Suprapubic skin (tissue), 4 donors: ENCODE results near the gene LRRN2. TPM values are rescaled to one million over a fixed set of nuclear protein-coding genes. Genes with fewer than 3 reads are reported as not detected.

ENCODE experiments used
- DNase-seq, 2 donors: peaks; one replicate each; pipeline ENCODE4 v3.0.0-alpha.2; 2019; ENCODE audit warnings: low spot score in 2 of 2
- H3K27ac ChIP-seq: fragments of 200-600 bp; sonication (generic); one replicate; pipeline ENCODE4 v1.5.1; 2019
- H3K27me3 ChIP-seq: fragments of 200-600 bp; sonication (generic); one replicate; pipeline ENCODE4 v1.5.1; 2019
- H3K36me3 ChIP-seq: fragments of 200-600 bp; sonication (generic); one replicate; pipeline ENCODE4 v1.5.1; 2019
- H3K4me1 ChIP-seq: fragments of 200-600 bp; sonication (generic); one replicate; pipeline ENCODE4 v1.5.1; 2019
- H3K4me3 ChIP-seq: fragments of 200-600 bp; sonication (generic); one replicate; pipeline ENCODE4 v1.5.1; 2019; ENCODE audit warnings: mild to moderate bottlenecking
- H3K9me3 ChIP-seq: fragments of 200-600 bp; sonication (generic); one replicate; pipeline ENCODE4 v1.5.1; 2019
- EP300 ChIP-seq: sonication (generic); formaldehyde crosslinking; IDR thresholded peaks from one replicate; pipeline ENCODE4 v1.6.1; 2017; ENCODE audit warnings: antibody characterized with exemption
- POLR2A ChIP-seq, 2 donors: fragments of 450-650 bp; IDR thresholded peaks; one replicate each; pipeline ENCODE4 v1.6.1; 2017; ENCODE audit warnings: antibody characterized with exemption in 2 of 2, mild to moderate bottlenecking in 2 of 2, moderate library complexity in 2 of 2
- POLR2AphosphoS5 ChIP-seq, 3 donors: sonication (generic); formaldehyde crosslinking; IDR thresholded peaks; one replicate each; pipeline ENCODE4 v1.6.1; 2017; ENCODE audit warnings: antibody characterized with exemption in 3 of 3
- WGBS: methylation state at CpG from one replicate; pipeline ENCODE4 v1.1.5; 2018; 5-methylcytosine and 5-hydroxymethylcytosine counted together
- total RNA-seq, 4 donors: library from RNA; depleted of rRNA; stranded (reverse); fragments of >200 nt; gene quantifications; one replicate each; pipeline ENCODE4 v1.1.0, GENCODE V29; 2016
- TF ChIP-seq, protein P1 (sequence below), 2 donors: fragments of 200-600 bp in 1 of 2; fragments of 450-650 bp in 1 of 2; sonication (generic) in 1 of 2; IDR thresholded peaks; one replicate each; pipeline ENCODE4 v1.5.1; 2016 to 2019; ENCODE audit warnings: antibody characterized with exemption in 2 of 2, mild to moderate bottlenecking in 1 of 2, moderate library complexity in 1 of 2

The LRRN2 gene
- total RNA-seq, 4 donors from 2014 or later: 0.19 to 0.85 (median 0.27) TPM

GRCh38 chr1:204627436-204627835 is 58.1 kb downstream of the LRRN2 start:
- no peaks in the 10 kb centered on the region for H3K9me3 ChIP-seq
- no peaks in the 10 kb centered on the region for H3K36me3 ChIP-seq
- no peak for TF ChIP-seq POLR2A (IDR thresholded peaks at IDR 0.05)
- TF ChIP-seq POLR2AphosphoS5 (IDR thresholded peaks at IDR 0.05): no peak
- no peak for TF ChIP-seq EP300
- TF ChIP-seq, protein P1, sequence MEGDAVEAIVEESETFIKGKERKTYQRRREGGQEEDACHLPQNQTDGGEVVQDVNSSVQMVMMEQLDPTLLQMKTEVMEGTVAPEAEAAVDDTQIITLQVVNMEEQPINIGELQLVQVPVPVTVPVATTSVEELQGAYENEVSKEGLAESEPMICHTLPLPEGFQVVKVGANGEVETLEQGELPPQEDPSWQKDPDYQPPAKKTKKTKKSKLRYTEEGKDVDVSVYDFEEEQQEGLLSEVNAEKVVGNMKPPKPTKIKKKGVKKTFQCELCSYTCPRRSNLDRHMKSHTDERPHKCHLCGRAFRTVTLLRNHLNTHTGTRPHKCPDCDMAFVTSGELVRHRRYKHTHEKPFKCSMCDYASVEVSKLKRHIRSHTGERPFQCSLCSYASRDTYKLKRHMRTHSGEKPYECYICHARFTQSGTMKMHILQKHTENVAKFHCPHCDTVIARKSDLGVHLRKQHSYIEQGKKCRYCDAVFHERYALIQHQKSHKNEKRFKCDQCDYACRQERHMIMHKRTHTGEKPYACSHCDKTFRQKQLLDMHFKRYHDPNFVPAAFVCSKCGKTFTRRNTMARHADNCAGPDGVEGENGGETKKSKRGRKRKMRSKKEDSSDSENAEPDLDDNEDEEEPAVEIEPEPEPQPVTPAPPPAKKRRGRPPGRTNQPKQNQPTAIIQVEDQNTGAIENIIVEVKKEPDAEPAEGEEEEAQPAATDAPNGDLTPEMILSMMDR (IDR thresholded peaks at IDR 0.05): no peak
- H3K27ac ChIP-seq: no peak overlapping the region
- no peak overlapping the region for H3K4me3 ChIP-seq
- H3K27me3 ChIP-seq: peaks cover 25% of the 10 kb centered on the region
- no peaks in the 10 kb centered on the region for H3K4me1 ChIP-seq
- WGBS: 58% methylated on average over 2 of the region's 4 CpGs
- DNase-seq: no peak

- no peak for DNase-seq
- H3K4me3 ChIP-seq: no peak overlapping the region
- 81% methylated on average over 7 of the region's 7 CpGs for WGBS
- H3K9me3 ChIP-seq: no peaks in the 10 kb centered on the region
- H3K36me3 ChIP-seq: no peaks in the 10 kb centered on the region
- H3K27me3 ChIP-seq: peaks cover 25% of the 10 kb centered on the region
- H3K27ac ChIP-seq: no peak overlapping the region
- H3K4me1 ChIP-seq: no peaks in the 10 kb centered on the region
- TF ChIP-seq EP300 (no peak), POLR2A (IDR thresholded peaks at IDR 0.05) (no peak), POLR2AphosphoS5 (IDR thresholded peaks at IDR 0.05) (no peak)
- TF ChIP-seq, protein P1 (IDR thresholded peaks at IDR 0.05): no peak
Measured at GRCh38 chr1:204626381-204626780, 59.2 kb downstream of the LRRN2 start.

DNA sequence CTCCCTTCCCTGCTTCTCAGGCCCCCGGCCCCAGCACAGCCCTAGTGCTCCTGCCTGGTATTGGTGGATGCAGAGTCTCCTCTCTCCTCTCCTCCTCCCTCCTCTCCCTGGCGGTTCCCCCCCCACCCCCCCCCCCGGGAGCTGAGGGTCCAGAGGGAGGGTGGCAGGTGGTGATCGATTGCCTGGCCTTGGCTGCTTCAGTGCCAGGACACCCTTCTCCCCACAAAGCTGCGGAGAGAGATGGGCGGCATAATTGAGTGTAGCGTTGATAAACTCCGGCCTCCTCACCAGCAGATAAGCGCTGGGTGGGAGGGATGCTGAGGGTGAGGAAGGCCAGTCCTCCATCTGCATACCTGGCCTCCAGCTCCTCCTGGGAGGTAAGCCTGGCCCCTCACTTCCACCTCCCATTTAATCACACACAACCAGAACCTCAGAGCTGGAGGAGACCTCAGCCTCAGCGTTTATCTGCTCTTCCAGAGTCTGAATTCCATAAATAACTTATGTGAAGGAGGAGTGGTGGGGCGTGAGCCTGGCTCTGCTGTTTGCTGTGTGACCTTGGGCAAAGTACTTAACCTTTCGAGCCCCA is 60.8 kb downstream of the LRRN2 start:
- Histone ChIP-seq H3K27me3 (peaks cover 13% of the 10 kb centered on the region), H3K27ac (no peak overlapping the region), H3K9me3 (no peaks in the 10 kb centered on the region), H3K36me3 (no peaks in the 10 kb centered on the region), H3K4me3 (no peak overlapping the region), H3K4me1 (no peaks in the 10 kb centered on the region)
- WGBS: 54% methylated on average over 5 of the region's 12 CpGs
- DNase-seq: no peak
- TF ChIP-seq POLR2AphosphoS5 (IDR thresholded peaks at IDR 0.05): no peak
- TF ChIP-seq, protein P1 (IDR thresholded peaks at IDR 0.05): no peak
- TF ChIP-seq EP300: no peak
- TF ChIP-seq POLR2A (IDR thresholded peaks at IDR 0.05): no peak

DNA sequence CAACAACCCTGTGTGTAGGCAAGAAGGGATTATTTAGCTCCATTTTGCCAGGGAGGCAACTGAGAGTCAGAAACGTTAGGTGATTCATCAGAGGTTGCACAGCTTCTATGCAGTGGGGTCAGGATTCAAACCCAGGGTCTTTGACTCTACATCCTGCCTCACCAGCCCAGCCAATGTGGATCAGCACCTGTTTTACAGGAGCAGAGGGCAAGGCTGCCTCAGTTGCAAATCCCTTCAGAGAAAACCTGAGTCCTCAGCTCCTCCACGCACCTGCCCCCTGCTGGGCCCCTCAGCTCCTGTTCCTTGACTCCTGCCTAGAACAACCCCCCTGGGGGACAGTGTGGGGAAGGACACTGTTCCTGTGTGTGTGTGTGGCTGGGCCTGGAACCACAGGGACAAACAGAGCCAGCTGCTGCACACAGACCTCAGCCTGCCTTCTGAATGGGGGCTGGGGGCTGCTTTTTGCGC is 61.6 kb downstream of the LRRN2 start:
- no peak for DNase-seq
- WGBS: 65% methylated on average over 3 of the region's 3 CpGs
- Histone ChIP-seq H3K36me3 (no peaks in the 10 kb centered on the region), H3K4me1 (no peaks in the 10 kb centered on the region), H3K4me3 (no peak overlapping the region), H3K9me3 (no peaks in the 10 kb centered on the region), H3K27me3 (peaks cover 13% of the 10 kb centered on the region), H3K27ac (no peak overlapping the region)
- TF ChIP-seq EP300 (no peak), POLR2AphosphoS5 (IDR thresholded peaks at IDR 0.05) (no peak), POLR2A (IDR thresholded peaks at IDR 0.05) (no peak)
- TF ChIP-seq, protein P1 (IDR thresholded peaks at IDR 0.05): no peak

GRCh38 chr1:204623365-204623893 is 62.1 kb downstream of the LRRN2 start:
- H3K27ac ChIP-seq: no peak overlapping the region
- TF ChIP-seq POLR2AphosphoS5 (IDR thresholded peaks at IDR 0.05) (no peak), POLR2A (IDR thresholded peaks at IDR 0.05) (no peak), EP300 (no peak)
- TF ChIP-seq, protein P1 (IDR thresholded peaks at IDR 0.05): no peak
- peaks cover 13% of the 10 kb centered on the region for H3K27me3 ChIP-seq
- H3K9me3 ChIP-seq: no peaks in the 10 kb centered on the region
- H3K4me3 ChIP-seq: no peak overlapping the region
- H3K36me3 ChIP-seq: no peaks in the 10 kb centered on the region
- H3K4me1 ChIP-seq: no peaks in the 10 kb centered on the region
- DNase-seq: no peak
- WGBS: 70% methylated on average over 7 of the region's 8 CpGs
